B cell (primary cell): Measurements from ENCODE around the gene KCNN1.

ENCODE experiments used
- CTCF ChIP-seq: fragments of 200-600 bp; IDR thresholded peaks from one replicate; pipeline ENCODE4 v1.8.0; 2022; ENCODE audit warnings: antibody characterized with exemption, mild to moderate bottlenecking
- EZH2 ChIP-seq: IDR thresholded peaks from 2 replicates; pipeline ENCODE4 v1.6.1; 2012; ENCODE audit warnings: borderline replicate concordance, low read depth, mild to moderate bottlenecking, moderate library complexity, low read length; ENCODE audit not compliant: insufficient read depth, poor library complexity, severe bottlenecking

- TF ChIP-seq CTCF (no peak), EZH2 (no peak)
These were observed 14.7 kb downstream of the KCNN1 start for GRCh38 chr19:17981611-17982010.
